Activated CD8-positive, alpha-beta memory T cell treated with anti-CD3 and anti-CD28 coated beads, Interleukin-2, amount 10 ng/mL, durations not matched to agents 7 days and 5 days (primary cell): ENCODE results near the gene FAAP20. TPM values are rescaled to one million over a fixed set of nuclear protein-coding genes. Genes with fewer than 3 reads are reported as not detected.

Source experiments
- ATAC-seq: fragments of 150-1000 bp; cut with Tn5 transposase; one replicate; pipeline ENCODE4 v1.10.0; 2021; ENCODE audit warnings: moderate library complexity
- CTCF ChIA-PET: fragments of 350-600 bp; sonication (Branson Sonifier 250); formaldehyde crosslinking; loops from one replicate; lab custom pipeline; 2021; ENCODE audit warnings: antibody characterized with exemption; lab: Charles Lee
- DNase-seq: peaks from one replicate; pipeline ENCODE4 v3.0.0-alpha.2; 2020
- H3K27ac Mint-ChIP-seq: one replicate; pipeline ENCODE4 v1.8.0; 2021; ENCODE audit warnings: mild to moderate bottlenecking, mixed read lengths
- H3K27me3 Mint-ChIP-seq: one replicate; pipeline ENCODE4 v1.8.0; 2021; ENCODE audit warnings: mixed read lengths
- H3K36me3 Mint-ChIP-seq: one replicate; pipeline ENCODE4 v1.8.0; 2021; ENCODE audit warnings: mild to moderate bottlenecking, mixed read lengths
- H3K4me1 Mint-ChIP-seq: one replicate; pipeline ENCODE4 v1.8.0; 2021; ENCODE audit warnings: mixed read lengths
- H3K4me3 Mint-ChIP-seq: one replicate; pipeline ENCODE4 v1.8.0; 2021; ENCODE audit warnings: mild to moderate bottlenecking, moderate library complexity, mixed read lengths
- H3K9me3 Mint-ChIP-seq: one replicate; pipeline ENCODE4 v1.8.0; 2022; ENCODE audit warnings: low read depth, mixed read lengths
- total RNA-seq, 2 experiments: library from RNA; stranded (reverse); gene quantifications; one replicate each; pipeline ENCODE4 v1.2.3, GENCODE V29; 2021

Gene FAAP20
- total RNA-seq, 2 experiments from 2014 or later = 52.5 to 55.7 TPM

GRCh38 chr1:2181271-2181670 lies 13.3 kb downstream of the FAAP20 start:
- no peaks in the 10 kb centered on the region for H3K9me3 Mint-ChIP-seq
- H3K36me3 Mint-ChIP-seq = no peaks in the 10 kb centered on the region
- H3K27me3 Mint-ChIP-seq = no peaks in the 10 kb centered on the region
- no peak overlapping the region for H3K4me3 Mint-ChIP-seq
- ATAC-seq (no peak), DNase-seq (no peak)
- CTCF ChIA-PET = no interaction called here
- H3K4me1 Mint-ChIP-seq = no peaks in the 10 kb centered on the region
- no peak overlapping the region for H3K27ac Mint-ChIP-seq

GRCh38 chr1:2180297-2181245 lies 14.0 kb downstream of the FAAP20 start:
- DNase-seq = no peak
- Mint-ChIP-seq H3K4me1 (no peaks in the 10 kb centered on the region), H3K36me3 (no peaks in the 10 kb centered on the region), H3K4me3 (no peak overlapping the region), H3K9me3 (no peaks in the 10 kb centered on the region), H3K27me3 (no peaks in the 10 kb centered on the region), H3K27ac (no peak overlapping the region)
- CTCF ChIA-PET = no interaction called here
- no peak for ATAC-seq

- H3K27ac Mint-ChIP-seq = no peak overlapping the region
Observed at GRCh38 chr1:2179283-2180013, 15.1 kb downstream of the FAAP20 start.

DNA sequence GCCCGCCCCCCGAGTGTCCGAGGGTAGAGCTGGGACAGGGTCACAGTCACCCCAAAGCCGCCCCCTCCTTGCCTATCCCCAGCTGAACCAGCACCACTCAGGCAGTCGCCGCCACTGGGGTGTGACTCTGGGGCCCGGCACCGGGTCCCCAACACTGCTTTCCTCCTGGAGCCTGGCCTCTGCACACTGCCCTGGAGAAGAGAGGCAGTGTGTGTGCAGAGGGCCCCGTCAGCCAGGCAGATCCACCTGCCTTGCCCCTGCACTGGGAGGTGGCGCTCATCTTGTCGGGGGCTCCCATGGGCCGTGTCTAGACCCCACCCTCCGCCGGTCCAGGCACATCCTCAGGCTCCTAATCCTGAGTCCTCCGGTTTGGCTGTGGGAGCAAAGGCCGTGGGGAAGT lies 15.7 kb downstream of the FAAP20 start:
- DNase-seq = no peak
- H3K9me3 Mint-ChIP-seq = no peaks in the 10 kb centered on the region
- no peaks in the 10 kb centered on the region for H3K36me3 Mint-ChIP-seq
- ATAC-seq = no peak
- no peak overlapping the region for H3K27ac Mint-ChIP-seq
- H3K4me1 Mint-ChIP-seq = peaks cover 2% of the 10 kb centered on the region
- no peak overlapping the region for H3K4me3 Mint-ChIP-seq
- no peaks in the 10 kb centered on the region for H3K27me3 Mint-ChIP-seq
- CTCF ChIA-PET = no interaction called here

More at GRCh38 chr1:2179283-2180013, 15.1 kb downstream of the FAAP20 start:
- ATAC-seq (no peak), DNase-seq (no peak)
- Mint-ChIP-seq H3K4me3 (no peak overlapping the region), H3K4me1 (peaks cover 2% of the 10 kb centered on the region), H3K36me3 (no peaks in the 10 kb centered on the region), H3K27me3 (no peaks in the 10 kb centered on the region), H3K9me3 (no peaks in the 10 kb centered on the region)
- CTCF ChIA-PET = no interaction called here

- Mint-ChIP-seq H3K27ac (no peak overlapping the region), H3K4me1 (peaks cover 2% of the 10 kb centered on the region), H3K27me3 (no peaks in the 10 kb centered on the region), H3K4me3 (no peak overlapping the region), H3K9me3 (no peaks in the 10 kb centered on the region), H3K36me3 (no peaks in the 10 kb centered on the region)
- ATAC-seq = no peak
- DNase-seq = no peak
- CTCF ChIA-PET = no interaction called here
Observed at GRCh38 chr1:2177946-2178538, 16.5 kb downstream of the FAAP20 start.

DNA sequence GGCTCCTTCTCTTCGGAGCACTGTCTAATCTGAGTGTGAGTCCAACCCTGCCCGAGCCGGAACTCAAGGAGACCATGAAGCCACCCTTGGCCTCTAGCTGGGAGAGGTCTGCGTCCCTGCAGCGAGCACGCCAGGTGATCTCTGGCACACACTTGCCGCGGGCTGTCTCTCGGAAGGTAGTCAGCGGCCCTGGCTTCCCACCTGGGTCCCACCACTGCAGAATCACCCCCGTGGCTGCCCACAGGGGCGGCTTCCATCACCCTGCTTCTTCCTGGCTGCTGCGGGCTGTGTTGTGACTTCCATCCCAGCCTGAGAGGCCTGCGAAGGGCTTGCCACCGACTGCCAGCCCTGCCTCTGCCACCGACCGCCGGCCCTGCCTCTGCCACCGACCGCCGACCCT lies 17.0 kb downstream of the FAAP20 start:
- ATAC-seq (no peak), DNase-seq (no peak)
- H3K4me1 Mint-ChIP-seq = peaks cover 2% of the 10 kb centered on the region
- CTCF ChIA-PET = no interaction called here
- no peaks in the 10 kb centered on the region for H3K27me3 Mint-ChIP-seq
- H3K9me3 Mint-ChIP-seq = no peaks in the 10 kb centered on the region
- H3K27ac Mint-ChIP-seq = no peak overlapping the region
- no peak overlapping the region for H3K4me3 Mint-ChIP-seq
- no peaks in the 10 kb centered on the region for H3K36me3 Mint-ChIP-seq

DNA sequence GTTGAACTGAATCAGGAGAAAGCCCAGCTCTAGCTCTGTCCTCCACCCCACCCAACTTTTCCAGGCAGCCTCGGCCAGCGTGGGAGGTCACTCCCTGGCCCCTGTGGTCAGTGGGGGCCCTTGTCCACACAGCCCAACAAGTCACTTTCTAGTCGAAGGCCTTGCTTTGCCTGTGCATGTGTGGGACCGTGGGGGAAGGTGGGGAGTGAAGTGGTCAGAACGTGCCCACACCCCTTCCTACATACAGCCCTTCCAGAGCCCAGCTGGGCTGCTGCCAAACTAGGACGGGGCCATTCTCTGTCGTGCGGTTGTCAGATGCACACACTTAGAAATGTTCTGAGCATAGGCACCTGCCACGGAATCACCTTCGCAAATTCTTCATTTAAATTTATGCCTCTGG lies 18.0 kb downstream of the FAAP20 start:
- CTCF ChIA-PET = interaction anchor here (4.1 kb wide), 1 partner anchor 12 kb away, joined by 24 read pairs; no protein-coding TSS in a partner anchor

GRCh38 chr1:2175681-2176454 lies 18.7 kb downstream of the FAAP20 start:
- ATAC-seq = no peak
- Mint-ChIP-seq H3K27me3 (no peaks in the 10 kb centered on the region), H3K9me3 (no peaks in the 10 kb centered on the region), H3K4me1 (peaks cover 2% of the 10 kb centered on the region), H3K36me3 (no peaks in the 10 kb centered on the region), H3K4me3 (no peak overlapping the region), H3K27ac (no peak overlapping the region)
- no peak for DNase-seq
- CTCF ChIA-PET = interaction anchor here (4.1 kb wide), 1 partner anchor 13 kb away, joined by 24 read pairs; no protein-coding TSS in a partner anchor

More for the DNA sequence above, 18.0 kb downstream of the FAAP20 start:
- DNase-seq = no peak
- H3K9me3 Mint-ChIP-seq = no peaks in the 10 kb centered on the region
- no peak overlapping the region for H3K27ac Mint-ChIP-seq
- no peak overlapping the region for H3K4me3 Mint-ChIP-seq
- no peaks in the 10 kb centered on the region for H3K27me3 Mint-ChIP-seq
- H3K36me3 Mint-ChIP-seq = no peaks in the 10 kb centered on the region
- H3K4me1 Mint-ChIP-seq = peaks cover 2% of the 10 kb centered on the region
- ATAC-seq = no peak

DNA sequence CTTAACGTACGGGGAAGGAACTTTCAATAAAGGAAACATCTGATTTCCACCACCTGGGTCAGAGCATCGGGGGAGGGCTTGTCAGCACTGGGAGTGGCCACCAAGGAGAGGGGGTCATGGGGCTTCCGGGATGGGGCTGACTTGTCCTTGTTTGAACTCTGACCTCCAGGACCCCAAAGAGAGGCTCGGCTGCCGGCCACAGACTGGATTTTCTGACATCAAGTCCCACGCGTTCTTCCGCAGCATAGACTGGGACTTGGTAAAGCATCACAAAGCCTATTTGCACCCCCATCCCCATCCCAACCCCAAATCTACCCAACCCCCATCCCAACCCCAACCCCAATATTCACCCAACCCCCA lies 19.5 kb downstream of the FAAP20 start:
- ATAC-seq (no peak), DNase-seq (no peak)
- Mint-ChIP-seq H3K9me3 (no peaks in the 10 kb centered on the region), H3K4me3 (no peak overlapping the region), H3K36me3 (no peaks in the 10 kb centered on the region), H3K27me3 (no peaks in the 10 kb centered on the region), H3K4me1 (peaks cover 2% of the 10 kb centered on the region), H3K27ac (no peak overlapping the region)
- CTCF ChIA-PET = interaction anchor here (0.7 to 4.1 kb wide), 23 partner anchors 8 to 216 kb away, joined by 3 to 31 read pairs (median 6); partner anchors contain the start of genes MORN1 and RER1

DNA sequence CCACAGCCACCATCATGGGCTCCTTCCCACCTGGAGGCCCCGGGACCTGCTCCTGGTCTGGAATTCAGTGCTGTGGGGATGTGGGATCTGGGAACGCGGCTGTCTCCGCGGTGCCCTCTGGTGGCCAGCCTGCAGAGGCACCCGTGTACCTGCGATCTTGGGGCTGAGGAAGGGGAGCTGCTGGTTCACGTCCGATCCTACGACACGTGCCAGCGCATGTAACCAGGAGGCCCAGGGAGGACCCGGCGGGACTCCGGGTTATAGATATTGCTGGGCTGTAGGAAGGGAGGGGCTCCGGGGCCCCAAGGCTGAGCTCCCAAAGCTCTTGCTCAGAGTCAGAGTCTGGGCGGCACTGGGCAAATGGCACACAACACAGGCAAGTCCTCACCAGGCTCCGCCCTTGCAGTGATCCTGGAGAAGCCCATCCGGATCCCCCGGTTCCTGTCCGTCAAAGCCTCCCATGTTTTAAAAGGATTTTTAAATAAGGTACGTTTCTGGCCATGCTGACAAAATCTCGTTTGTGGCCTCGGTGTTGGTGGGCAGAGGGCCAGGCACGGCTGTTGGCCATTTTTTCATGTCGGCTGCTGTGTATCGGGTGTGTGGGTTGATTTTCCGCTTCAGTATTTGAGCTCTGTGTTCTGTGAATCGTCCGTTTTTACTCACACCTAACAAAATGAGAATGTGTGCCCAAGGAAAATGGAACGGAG lies 20.1 kb downstream of the FAAP20 start:
- CTCF ChIA-PET = interaction anchor here (0.6 to 4.1 kb wide), 31 partner anchors 8 to 217 kb away, joined by 3 to 31 read pairs (median 5); partner anchors contain the start of genes FAAP20, MORN1 and RER1
- no peak for DNase-seq
- Mint-ChIP-seq H3K27ac (no peak overlapping the region), H3K4me3 (no peak overlapping the region), H3K27me3 (no peaks in the 10 kb centered on the region), H3K9me3 (no peaks in the 10 kb centered on the region), H3K4me1 (peaks cover 2% of the 10 kb centered on the region), H3K36me3 (no peaks in the 10 kb centered on the region)
- ATAC-seq = peak; percentile 75

GRCh38 chr1:2173546-2174347 lies 20.8 kb downstream of the FAAP20 start:
- Mint-ChIP-seq H3K27ac (no peak overlapping the region), H3K4me3 (no peak overlapping the region), H3K36me3 (no peaks in the 10 kb centered on the region), H3K9me3 (no peaks in the 10 kb centered on the region), H3K4me1 (peaks cover 2% of the 10 kb centered on the region), H3K27me3 (no peaks in the 10 kb centered on the region)
- DNase-seq = no peak
- ATAC-seq = peak; percentile 20
- CTCF ChIA-PET = interaction anchor here (0.7 to 4.1 kb wide), 26 partner anchors 9 to 218 kb away, joined by 3 to 31 read pairs (median 6); partner anchors contain the start of genes FAAP20, MORN1 and RER1
